PFSK-1 (cell line): ENCODE results near the gene TRPM3.

Experiments
- FOXP2 ChIP-seq: optimal IDR thresholded peaks from 2 replicates; pipeline ENCODE3; 2011; ENCODE audit warnings: borderline replicate concordance, control low read depth, inconsistent platforms; ENCODE audit not compliant: insufficient read depth; ENCODE audit errors: extremely low read length, extremely low read depth
- POLR2AphosphoS5 ChIP-seq: IDR thresholded peaks from 2 replicates; pipeline ENCODE4 v1.6.1; 2012; ENCODE audit warnings: low read depth, mild to moderate bottlenecking, control low read depth, low read length, moderate library complexity
- SIN3A ChIP-seq: IDR thresholded peaks from 2 replicates; pipeline ENCODE4 v1.6.1; 2012; ENCODE audit warnings: mild to moderate bottlenecking, low read length, moderate library complexity, borderline replicate concordance; ENCODE audit not compliant: insufficient read depth
- TAF1 ChIP-seq: IDR thresholded peaks from 2 replicates; pipeline ENCODE4 v1.6.1; 2012; ENCODE audit warnings: low read length, control low read depth, borderline replicate concordance; ENCODE audit not compliant: insufficient read depth
- TF ChIP-seq, protein P1 (sequence below), 2 experiments: IDR thresholded peaks; 2 replicates each; pipeline versions ENCODE4 v1.6.1 to v1.8.0; 2011 to 2012; ENCODE audit warnings: low read depth in 2 of 2, low read length in 2 of 2, control low read depth in 1 of 2, inconsistent platforms in 1 of 2, mild to moderate bottlenecking in 1 of 2, moderate library complexity in 1 of 2; ENCODE audit not compliant: insufficient read depth in 1 of 2

The TRPM3 gene

DNA sequence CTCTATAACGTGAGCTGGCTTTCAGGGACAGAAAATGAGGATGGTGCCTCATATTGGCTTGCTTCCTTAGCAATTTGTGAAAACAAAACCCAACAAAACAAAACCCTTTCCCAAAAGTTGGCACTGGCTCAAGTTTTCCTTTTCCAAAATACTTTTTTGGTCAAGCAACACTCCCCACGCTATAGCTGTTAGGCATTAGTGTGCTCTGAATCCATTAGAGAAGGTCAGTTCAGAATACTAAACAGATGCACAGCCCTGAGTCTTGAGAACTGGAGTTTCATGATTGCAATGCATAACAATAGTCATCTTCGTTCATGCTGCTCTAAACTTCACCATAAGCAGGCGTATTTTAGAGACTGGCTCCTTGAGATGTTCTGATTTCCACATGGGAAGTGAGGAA lies 534.9 kb downstream of the TRPM3 start:
- TF ChIP-seq POLR2AphosphoS5 (no peak), SIN3A (no peak), FOXP2 (no peak), TAF1 (no peak)
- TF ChIP-seq, protein P1, sequence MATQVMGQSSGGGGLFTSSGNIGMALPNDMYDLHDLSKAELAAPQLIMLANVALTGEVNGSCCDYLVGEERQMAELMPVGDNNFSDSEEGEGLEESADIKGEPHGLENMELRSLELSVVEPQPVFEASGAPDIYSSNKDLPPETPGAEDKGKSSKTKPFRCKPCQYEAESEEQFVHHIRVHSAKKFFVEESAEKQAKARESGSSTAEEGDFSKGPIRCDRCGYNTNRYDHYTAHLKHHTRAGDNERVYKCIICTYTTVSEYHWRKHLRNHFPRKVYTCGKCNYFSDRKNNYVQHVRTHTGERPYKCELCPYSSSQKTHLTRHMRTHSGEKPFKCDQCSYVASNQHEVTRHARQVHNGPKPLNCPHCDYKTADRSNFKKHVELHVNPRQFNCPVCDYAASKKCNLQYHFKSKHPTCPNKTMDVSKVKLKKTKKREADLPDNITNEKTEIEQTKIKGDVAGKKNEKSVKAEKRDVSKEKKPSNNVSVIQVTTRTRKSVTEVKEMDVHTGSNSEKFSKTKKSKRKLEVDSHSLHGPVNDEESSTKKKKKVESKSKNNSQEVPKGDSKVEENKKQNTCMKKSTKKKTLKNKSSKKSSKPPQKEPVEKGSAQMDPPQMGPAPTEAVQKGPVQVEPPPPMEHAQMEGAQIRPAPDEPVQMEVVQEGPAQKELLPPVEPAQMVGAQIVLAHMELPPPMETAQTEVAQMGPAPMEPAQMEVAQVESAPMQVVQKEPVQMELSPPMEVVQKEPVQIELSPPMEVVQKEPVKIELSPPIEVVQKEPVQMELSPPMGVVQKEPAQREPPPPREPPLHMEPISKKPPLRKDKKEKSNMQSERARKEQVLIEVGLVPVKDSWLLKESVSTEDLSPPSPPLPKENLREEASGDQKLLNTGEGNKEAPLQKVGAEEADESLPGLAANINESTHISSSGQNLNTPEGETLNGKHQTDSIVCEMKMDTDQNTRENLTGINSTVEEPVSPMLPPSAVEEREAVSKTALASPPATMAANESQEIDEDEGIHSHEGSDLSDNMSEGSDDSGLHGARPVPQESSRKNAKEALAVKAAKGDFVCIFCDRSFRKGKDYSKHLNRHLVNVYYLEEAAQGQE (IDR thresholded peaks at IDR 0.05; ENCODE audit: insufficient read depth in 1 of 2, low read depth in 2 of 2, low read length in 2 of 2): no peak

DNA sequence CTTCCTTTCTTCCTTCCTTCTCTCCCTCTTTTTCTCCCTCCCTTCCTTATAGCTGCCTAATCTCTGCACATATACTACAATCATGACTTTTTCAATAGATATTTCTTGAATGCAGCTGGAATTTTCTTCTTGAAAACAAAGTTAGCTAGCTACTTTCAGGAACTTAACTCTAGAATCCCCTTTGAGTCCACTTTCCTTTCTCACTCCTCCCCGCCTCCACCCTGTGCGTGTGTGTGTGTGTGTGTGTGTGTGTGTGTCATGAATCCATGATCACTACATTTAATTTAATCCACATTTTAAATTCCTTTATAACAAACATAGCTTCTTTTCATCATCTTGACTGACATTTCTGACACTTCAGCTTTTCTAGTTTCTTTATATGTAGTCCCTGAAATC lies 539.5 kb downstream of the TRPM3 start:
- TF ChIP-seq SIN3A (no peak), FOXP2 (no peak), POLR2AphosphoS5 (no peak), TAF1 (no peak)
- TF ChIP-seq, protein P1 (IDR thresholded peaks at IDR 0.05; ENCODE audit: insufficient read depth in 1 of 2, low read depth in 2 of 2, low read length in 2 of 2): no peak

DNA sequence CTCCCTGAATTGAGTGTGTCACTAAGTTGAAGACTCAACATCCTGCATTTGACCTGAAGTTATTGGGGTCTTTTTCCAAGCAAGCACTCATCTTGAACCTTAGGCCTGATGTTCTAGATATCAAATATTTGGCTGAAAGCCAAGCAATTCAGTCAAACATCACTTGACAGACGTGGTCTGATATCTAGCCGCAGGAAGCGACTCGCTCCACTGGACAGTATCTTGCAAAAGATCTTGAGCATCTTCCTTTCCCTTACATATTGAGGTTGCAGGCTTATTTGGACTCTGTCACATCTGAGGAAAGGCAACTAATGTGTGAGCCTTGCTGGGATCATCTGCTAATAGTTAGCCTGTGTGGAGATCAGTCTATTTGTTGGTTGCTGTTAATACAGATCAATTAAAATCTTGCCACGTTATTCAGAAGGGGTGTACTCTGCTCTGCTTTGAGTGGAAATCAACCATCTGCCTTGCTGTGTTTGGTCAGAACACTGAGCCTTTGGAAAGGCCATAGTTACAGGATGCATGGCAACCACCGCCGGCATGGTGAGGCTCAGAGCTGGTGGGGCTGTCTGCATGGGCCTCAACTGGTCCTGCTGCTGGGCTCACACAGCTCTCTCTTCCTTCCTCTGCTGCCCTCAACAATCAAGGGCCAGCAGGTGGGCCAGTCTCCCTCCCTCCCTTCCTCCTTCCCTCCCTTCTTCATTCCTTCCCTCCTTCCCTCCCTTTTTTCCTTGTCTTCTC lies 540.0 kb downstream of the TRPM3 start:
- TF ChIP-seq FOXP2: no peak
- TF ChIP-seq TAF1: no peak
- TF ChIP-seq POLR2AphosphoS5: peak; percentile 57
- TF ChIP-seq, protein P1 (IDR thresholded peaks at IDR 0.05; ENCODE audit: insufficient read depth in 1 of 2, low read depth in 2 of 2, low read length in 2 of 2): peak in 1 of 2 experiments; percentile 39; a peak in 1 of 4 replicates
- TF ChIP-seq SIN3A: no peak

DNA sequence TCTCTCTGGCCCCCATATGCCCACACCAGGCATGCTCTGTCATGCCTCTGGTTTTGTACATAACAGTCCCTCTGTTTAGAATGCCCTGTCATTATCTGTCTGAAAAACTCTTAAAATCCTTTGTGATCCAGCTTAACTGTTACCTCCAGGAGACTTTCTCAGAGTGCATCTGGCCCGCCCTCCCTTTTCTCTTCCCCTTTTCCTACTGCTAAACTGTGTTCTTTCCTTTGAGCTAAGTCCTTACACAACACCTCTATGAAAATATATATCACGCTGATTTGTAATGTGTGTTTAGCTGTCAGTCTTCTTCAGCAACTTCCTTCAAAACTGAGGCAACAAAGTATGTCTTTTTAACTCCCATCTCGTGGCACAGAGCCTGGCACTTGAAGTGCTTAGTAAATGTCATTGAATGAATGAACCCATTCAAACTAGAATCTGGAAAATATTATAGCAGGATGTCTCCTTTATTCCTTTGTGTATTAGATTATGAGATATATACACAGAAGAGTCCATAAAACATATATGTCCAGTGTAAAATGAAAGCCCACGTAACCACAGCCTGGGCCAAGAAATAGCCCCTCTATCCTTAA lies 540.7 kb downstream of the TRPM3 start:
- TF ChIP-seq TAF1: 0 out of 2 replicates have a peak, but pooled peaks have one; percentile 7
- no peak for TF ChIP-seq POLR2AphosphoS5
- no peak for TF ChIP-seq SIN3A
- TF ChIP-seq FOXP2: no peak
- TF ChIP-seq, protein P1 (IDR thresholded peaks at IDR 0.05; ENCODE audit: insufficient read depth in 1 of 2, low read depth in 2 of 2, low read length in 2 of 2): no peak
